ENCODE results near the gene SUV39H1. TPM values are rescaled to one million over a fixed set of nuclear protein-coding genes. Genes with fewer than 3 reads are reported as not detected.
"Not testable (repeated sequence)": the region's sequence is repeated elsewhere in the genome, so short reads cannot be mapped to it uniquely, and the experiment has no call there.

SUV39H1 gene
- total RNA-seq, 1 donor from 2014 or later = 1.3 TPM

- DNase-seq (ENCODE audit: low read depth) = no peak
- H3K27me3 ChIP-seq (ENCODE audit: control insufficient read depth, insufficient read depth, low read length) = no peaks in the 10 kb centered on the region
- no peak for FAIRE-seq
- no peak for TF ChIP-seq CTCF (IDR thresholded peaks at IDR 0.05; ENCODE audit: insufficient read depth, low read length, severe bottlenecking)
- H3K4me3 ChIP-seq (ENCODE audit: low read depth, low read length) = no peak overlapping the region
- H3K36me3 ChIP-seq (ENCODE audit: control insufficient read depth, insufficient read depth, low read length) = no peaks in the 10 kb centered on the region
These were observed 12.4 kb upstream of the SUV39H1 start for GRCh38 chrX:48684134-48684533.

- H3K4me3 ChIP-seq (ENCODE audit: low read depth, low read length) = no peak overlapping the region
- no peak for TF ChIP-seq CTCF (IDR thresholded peaks at IDR 0.05; ENCODE audit: insufficient read depth, low read length, severe bottlenecking)
- H3K27me3 ChIP-seq (ENCODE audit: control insufficient read depth, insufficient read depth, low read length) = no peaks in the 10 kb centered on the region
- DNase-seq (ENCODE audit: low read depth) = no peak
- no peak for FAIRE-seq
- H3K36me3 ChIP-seq (ENCODE audit: control insufficient read depth, insufficient read depth, low read length) = no peaks in the 10 kb centered on the region
These were observed 11.1 kb upstream of the SUV39H1 start for GRCh38 chrX:48685416-48685815.

- Histone ChIP-seq H3K4me3 (ENCODE audit: low read depth, low read length) (no peak overlapping the region), H3K36me3 (ENCODE audit: control insufficient read depth, insufficient read depth, low read length) (no peaks in the 10 kb centered on the region), H3K27me3 (ENCODE audit: control insufficient read depth, insufficient read depth, low read length) (no peaks in the 10 kb centered on the region)
- TF ChIP-seq CTCF (IDR thresholded peaks at IDR 0.05; ENCODE audit: insufficient read depth, low read length, severe bottlenecking) = no peak
- FAIRE-seq (no peak), DNase-seq (ENCODE audit: low read depth) (no peak)
These were observed 7.9 kb upstream of the SUV39H1 start for GRCh38 chrX:48688531-48689150.

GRCh38 chrX:48689208-48689920 lies 7.2 kb upstream of the SUV39H1 start:
- no peak for TF ChIP-seq CTCF (IDR thresholded peaks at IDR 0.05; ENCODE audit: insufficient read depth, low read length, severe bottlenecking)
- Histone ChIP-seq H3K36me3 (ENCODE audit: control insufficient read depth, insufficient read depth, low read length) (no peaks in the 10 kb centered on the region), H3K27me3 (ENCODE audit: control insufficient read depth, insufficient read depth, low read length) (no peaks in the 10 kb centered on the region), H3K4me3 (ENCODE audit: low read depth, low read length) (no peak overlapping the region)
- DNase-seq (ENCODE audit: low read depth) = no peak
- no peak for FAIRE-seq

DNA sequence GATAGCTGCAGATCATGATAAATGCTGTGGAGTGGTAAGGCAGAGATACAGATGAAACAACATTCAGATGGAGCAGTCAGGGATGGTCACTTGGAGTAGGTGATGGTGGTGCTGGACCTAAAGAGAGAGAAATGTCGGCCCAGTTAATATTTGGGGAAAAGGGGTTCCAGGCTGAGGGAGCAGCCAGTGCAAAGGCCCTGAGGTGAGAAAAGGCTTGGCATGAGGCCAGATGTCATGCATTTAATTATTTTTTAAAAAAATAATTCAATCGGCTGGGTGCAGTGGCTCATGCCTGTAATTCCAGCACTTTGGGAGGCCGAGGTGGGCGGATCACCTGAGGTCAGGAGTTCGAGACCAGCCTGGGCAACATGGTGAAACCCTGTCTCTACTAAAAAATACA lies 4.8 kb upstream of the SUV39H1 start:
- FAIRE-seq; H3K4me3 ChIP-seq (ENCODE audit: low read depth, low read length); H3K27me3 ChIP-seq (ENCODE audit: control insufficient read depth, insufficient read depth, low read length); H3K36me3 ChIP-seq (ENCODE audit: control insufficient read depth, insufficient read depth, low read length); DNase-seq (ENCODE audit: low read depth): not testable (repeated sequence)

DNA sequence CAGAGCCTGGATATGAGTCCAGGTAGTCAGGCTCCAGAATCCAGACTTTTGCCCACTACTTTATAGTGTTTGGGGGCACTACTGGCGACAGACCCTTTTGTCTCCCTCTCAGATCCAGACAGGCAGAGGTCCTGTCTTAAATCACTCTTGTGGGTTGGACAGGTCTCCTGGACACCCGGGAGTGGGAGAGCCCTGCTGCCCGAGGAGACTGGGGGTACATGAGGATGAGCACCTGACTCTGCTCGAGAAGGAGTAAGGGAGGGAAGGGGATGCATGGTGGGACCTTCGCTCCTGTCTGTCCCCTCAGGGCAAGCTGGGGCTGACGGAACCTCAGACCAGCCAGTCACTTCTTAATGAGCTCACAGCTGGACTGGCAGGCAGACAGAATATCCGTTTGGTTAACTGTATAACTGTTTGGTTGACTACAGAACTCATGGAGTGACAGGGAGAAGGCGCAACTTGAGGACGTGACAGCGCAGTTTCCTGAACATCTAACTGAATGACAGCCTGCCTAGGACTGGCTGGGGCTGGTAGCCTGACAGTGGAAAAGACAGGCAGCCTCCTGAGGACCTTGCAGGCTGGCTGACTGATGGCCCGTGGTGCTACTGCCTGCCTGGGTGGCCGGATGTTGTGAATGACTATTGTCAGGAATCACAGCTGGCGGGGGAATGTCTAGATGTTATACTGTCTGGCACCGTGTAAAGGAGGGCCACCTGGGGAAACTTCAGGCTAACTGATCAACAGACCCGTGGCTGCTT lies 1.6 kb upstream of the SUV39H1 start:
- TF ChIP-seq CTCF (IDR thresholded peaks at IDR 0.05; ENCODE audit: insufficient read depth, low read length, severe bottlenecking) = no peak
- FAIRE-seq (no peak), DNase-seq (ENCODE audit: low read depth) (no peak)
- Histone ChIP-seq H3K36me3 (ENCODE audit: control insufficient read depth, insufficient read depth, low read length) (no peaks in the 10 kb centered on the region), H3K4me3 (ENCODE audit: low read depth, low read length) (no peak overlapping the region), H3K27me3 (ENCODE audit: control insufficient read depth, insufficient read depth, low read length) (no peaks in the 10 kb centered on the region)
